Activated CD8-positive, alpha-beta T cell treated with anti-CD3 and anti-CD28 coated beads for 36 hours (primary cell): Measurements from ENCODE around the gene SARS1. TPM values are rescaled to one million over a fixed set of nuclear protein-coding genes. Genes with fewer than 3 reads are reported as not detected.

ENCODE experiments used
- ATAC-seq: fragments of 200-7000 bp; cut with Tn5 transposase; one replicate; pipeline ENCODE4 v1.10.0; 2021; ENCODE audit warnings: mild to moderate bottlenecking, moderate library complexity
- CTCF ChIA-PET: fragments of 350-600 bp; sonication (Branson Sonifier 250); formaldehyde crosslinking; loops from one replicate; lab custom pipeline; 2021; ENCODE audit warnings: antibody characterized with exemption; lab: Charles Lee
- POLR2A ChIA-PET: fragments of 350-600 bp; sonication (Branson Sonifier 250); formaldehyde crosslinking; loops from one replicate; lab custom pipeline; 2021; ENCODE audit warnings: antibody characterized with exemption; lab: Charles Lee
- DNase-seq: peaks from one replicate; pipeline ENCODE4 v3.0.0-alpha.2; 2020
- H3K27ac Mint-ChIP-seq: one replicate; pipeline ENCODE4 v1.8.0; 2021; ENCODE audit warnings: mild to moderate bottlenecking, mixed read lengths
- H3K27me3 Mint-ChIP-seq: one replicate; pipeline ENCODE4 v1.8.0; 2021; ENCODE audit warnings: mixed read lengths
- H3K36me3 Mint-ChIP-seq: one replicate; pipeline ENCODE4 v1.8.0; 2021; ENCODE audit warnings: low read depth, mixed read lengths
- H3K4me1 Mint-ChIP-seq: one replicate; pipeline ENCODE4 v1.8.0; 2021; ENCODE audit warnings: low read depth, mixed read lengths
- H3K4me3 Mint-ChIP-seq: one replicate; pipeline ENCODE4 v1.8.0; 2021; ENCODE audit warnings: mild to moderate bottlenecking, moderate library complexity, mixed read lengths
- H3K9me3 Mint-ChIP-seq: one replicate; pipeline ENCODE4 v1.8.0; 2021; ENCODE audit warnings: mixed read lengths
- CTCF ChIP-seq: fragments of 200-600 bp; IDR thresholded peaks from one replicate; pipeline ENCODE4 v1.8.0; 2022; ENCODE audit warnings: antibody characterized with exemption, mild to moderate bottlenecking
- intact Hi-C: fragments of 100-400 bp; cut with micrococcal nuclease; formaldehyde crosslinking; loops from one replicate; pipeline ENCODE4 v1.10.0; 2022
- total RNA-seq, 2 experiments: library from RNA; stranded (reverse); gene quantifications; one replicate each; pipeline ENCODE4 v1.2.3, GENCODE V29; 2021

Gene SARS1
- total RNA-seq, 2 experiments from 2014 or later, result 226 to 228 TPM

GRCh38 chr1:109265741-109266330, 52.1 kb downstream of the SARS1 start:
- no peaks in the 10 kb centered on the region for H3K27me3 Mint-ChIP-seq
- H3K9me3 Mint-ChIP-seq, result no peaks in the 10 kb centered on the region
- peaks cover 2% of the 10 kb centered on the region for H3K4me1 Mint-ChIP-seq
- no peak overlapping the region for H3K27ac Mint-ChIP-seq
- no peak overlapping the region for H3K4me3 Mint-ChIP-seq
- H3K36me3 Mint-ChIP-seq, result no peaks in the 10 kb centered on the region
- intact Hi-C loops, result no loop called here
- ChIA-PET POLR2A (interaction anchor here (0.6 to 1.1 kb wide), 2 partner anchors 42 to 219 kb away, joined by 3 to 4 read pairs; no protein-coding TSS in a partner anchor), CTCF (interaction anchor here (0.7 to 4.6 kb wide), 5 partner anchors 11 to 267 kb away, joined by 3 to 47 read pairs (median 4); partner anchors contain the start of gene SORT1)
- DNase-seq (no peak), ATAC-seq (no peak)
- no peak for TF ChIP-seq CTCF

- Mint-ChIP-seq H3K9me3 (no peaks in the 10 kb centered on the region), H3K27ac (no peak overlapping the region), H3K36me3 (no peaks in the 10 kb centered on the region), H3K4me3 (no peak overlapping the region), H3K27me3 (no peaks in the 10 kb centered on the region), H3K4me1 (peaks cover 2% of the 10 kb centered on the region)
- DNase-seq (no peak), ATAC-seq (no peak)
- ChIA-PET POLR2A (no interaction called here), CTCF (interaction anchor here (1.3 kb wide), 1 partner anchor 132 kb away, joined by 3 read pairs; no protein-coding TSS in a partner anchor)
- intact Hi-C loops, result no loop called here
- TF ChIP-seq CTCF, result no peak
Measured at GRCh38 chr1:109266965-109267364, 53.2 kb downstream of the SARS1 start.

GRCh38 chr1:109267743-109268300, 54.1 kb downstream of the SARS1 start:
- Mint-ChIP-seq H3K27me3 (no peaks in the 10 kb centered on the region), H3K36me3 (no peaks in the 10 kb centered on the region), H3K4me3 (no peak overlapping the region), H3K4me1 (peaks cover 2% of the 10 kb centered on the region), H3K27ac (no peak overlapping the region), H3K9me3 (no peaks in the 10 kb centered on the region)
- no peak for ATAC-seq
- POLR2A ChIA-PET, result interaction anchor here (0.5 kb wide), 1 partner anchor 460 kb away, joined by 3 read pairs; no protein-coding TSS in a partner anchor
- intact Hi-C loops, result no loop called here
- no peak for TF ChIP-seq CTCF
- no peak for DNase-seq
- CTCF ChIA-PET, result interaction anchor here (0.6 to 2.5 kb wide), 2 partner anchors 131 to 265 kb away, joined by 4 to 11 read pairs; partner anchors contain the start of gene SORT1

- H3K4me1 Mint-ChIP-seq, result no peaks in the 10 kb centered on the region
- no peaks in the 10 kb centered on the region for H3K27me3 Mint-ChIP-seq
- no peak for DNase-seq
- no peaks in the 10 kb centered on the region for H3K9me3 Mint-ChIP-seq
- CTCF ChIA-PET, result interaction anchor here (0.6 to 2.5 kb wide), 3 partner anchors 67 to 264 kb away, joined by 3 to 11 read pairs (median 4); partner anchors contain the start of gene SORT1
- no peak overlapping the region for H3K4me3 Mint-ChIP-seq
- no peak for ATAC-seq
- H3K36me3 Mint-ChIP-seq, result no peaks in the 10 kb centered on the region
- no peak for TF ChIP-seq CTCF
- intact Hi-C loops, result no loop called here
- POLR2A ChIA-PET, result no interaction called here
- no peak overlapping the region for H3K27ac Mint-ChIP-seq
Measured at GRCh38 chr1:109268431-109269211, 54.9 kb downstream of the SARS1 start.
